ENCODE data around the gene MSRB3.
"Not testable (repeated sequence)": the region's sequence is repeated elsewhere in the genome, so short reads cannot be mapped to it uniquely, and the experiment has no call there.

MSRB3 gene

DNA sequence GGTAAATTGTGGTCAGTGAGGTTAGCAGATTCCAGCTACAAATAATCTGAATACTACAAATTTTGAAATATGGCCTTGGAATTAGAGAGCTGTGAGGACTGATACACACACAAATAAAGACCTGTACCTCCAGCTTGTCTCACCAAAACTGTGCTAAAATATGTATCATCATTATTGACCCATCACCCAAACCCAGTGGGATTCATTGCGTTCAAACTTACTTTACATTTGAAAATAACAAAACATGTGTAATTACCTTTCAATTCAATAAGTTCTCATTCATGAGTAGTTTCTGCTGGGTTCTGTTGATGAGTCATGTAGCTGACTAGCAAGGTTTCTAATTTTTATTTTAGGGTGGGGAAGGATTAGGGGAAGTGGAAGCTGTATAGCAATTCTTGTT lies 170.9 kb downstream of the MSRB3 start:
- no peak overlapping the region for H3K4me3 Mint-ChIP-seq
- no peaks in the 10 kb centered on the region for H3K4me1 Mint-ChIP-seq (ENCODE audit: low read depth)
- no peaks in the 10 kb centered on the region for H3K27me3 Mint-ChIP-seq (ENCODE audit: low read depth)
- H3K36me3 Mint-ChIP-seq (ENCODE audit: low read depth), result no peaks in the 10 kb centered on the region
- DNase-seq (ENCODE audit: low spot score), result no peak
- no peak overlapping the region for H3K27ac Mint-ChIP-seq
- H3K9me3 Mint-ChIP-seq, result no peaks in the 10 kb centered on the region

DNA sequence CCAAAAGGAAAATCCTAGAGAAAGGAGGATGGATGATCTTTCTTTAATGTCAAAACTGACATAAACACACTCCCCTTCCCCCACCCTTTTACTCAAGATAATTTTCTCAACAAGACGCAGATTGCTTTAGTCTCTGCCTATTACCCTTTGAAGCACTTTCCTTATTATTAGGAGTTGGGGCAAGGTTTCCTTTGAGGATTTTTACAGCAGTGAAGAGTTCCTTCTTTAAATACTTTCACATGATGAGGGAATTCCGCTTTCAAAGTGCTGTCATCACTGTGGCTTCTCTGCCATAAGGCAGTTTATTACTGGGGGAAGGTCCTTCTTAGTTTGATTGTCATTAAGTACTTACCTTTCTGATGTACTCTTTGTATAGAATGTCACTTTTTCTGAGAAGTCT lies 172.1 kb downstream of the MSRB3 start:
- no peak for DNase-seq (ENCODE audit: low spot score)
- Mint-ChIP-seq H3K4me3 (no peak overlapping the region), H3K4me1 (ENCODE audit: low read depth) (no peaks in the 10 kb centered on the region), H3K27me3 (ENCODE audit: low read depth) (no peaks in the 10 kb centered on the region), H3K27ac (no peak overlapping the region), H3K36me3 (ENCODE audit: low read depth) (no peaks in the 10 kb centered on the region), H3K9me3 (no peaks in the 10 kb centered on the region)

- Mint-ChIP-seq H3K36me3 (ENCODE audit: low read depth) (no peaks in the 10 kb centered on the region), H3K4me3 (no peak overlapping the region), H3K9me3 (no peaks in the 10 kb centered on the region), H3K27ac (no peak overlapping the region), H3K27me3 (ENCODE audit: low read depth) (no peaks in the 10 kb centered on the region), H3K4me1 (ENCODE audit: low read depth) (no peaks in the 10 kb centered on the region)
- DNase-seq (ENCODE audit: low spot score), result no peak
Measured at GRCh38 chr12:65454115-65454787, 175.8 kb downstream of the MSRB3 start.

DNA sequence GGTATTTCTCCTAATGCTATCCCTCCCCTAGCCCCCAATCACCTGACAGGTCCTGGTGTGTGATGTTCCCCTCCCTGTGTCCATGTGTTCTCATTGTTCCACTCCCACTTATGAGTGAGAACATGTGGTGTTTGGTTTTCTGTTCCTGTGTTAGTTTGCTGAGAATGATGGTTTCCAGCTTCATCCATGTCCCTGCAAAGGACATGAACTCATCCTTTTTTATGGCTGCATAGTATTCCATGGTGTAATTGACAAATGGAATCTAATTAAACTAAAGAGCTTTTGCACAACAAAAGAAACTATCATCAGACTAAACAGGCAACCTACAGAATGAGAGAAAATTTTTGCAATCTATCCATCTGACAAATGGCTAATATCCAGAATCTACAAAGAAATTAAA lies 178.9 kb downstream of the MSRB3 start:
- not testable (repeated sequence) for H3K4me1 Mint-ChIP-seq (ENCODE audit: low read depth); H3K9me3 Mint-ChIP-seq; H3K4me3 Mint-ChIP-seq; DNase-seq (ENCODE audit: low spot score); H3K27me3 Mint-ChIP-seq (ENCODE audit: low read depth); H3K36me3 Mint-ChIP-seq (ENCODE audit: low read depth); H3K27ac Mint-ChIP-seq

GRCh38 chr12:65458718-65459117 lies 180.2 kb downstream of the MSRB3 start:
- no peak overlapping the region for H3K4me3 Mint-ChIP-seq
- H3K9me3 Mint-ChIP-seq, result no peaks in the 10 kb centered on the region
- H3K27me3 Mint-ChIP-seq (ENCODE audit: low read depth), result no peaks in the 10 kb centered on the region
- no peaks in the 10 kb centered on the region for H3K36me3 Mint-ChIP-seq (ENCODE audit: low read depth)
- no peak overlapping the region for H3K27ac Mint-ChIP-seq
- no peaks in the 10 kb centered on the region for H3K4me1 Mint-ChIP-seq (ENCODE audit: low read depth)
- no peak for DNase-seq (ENCODE audit: low spot score)

DNA sequence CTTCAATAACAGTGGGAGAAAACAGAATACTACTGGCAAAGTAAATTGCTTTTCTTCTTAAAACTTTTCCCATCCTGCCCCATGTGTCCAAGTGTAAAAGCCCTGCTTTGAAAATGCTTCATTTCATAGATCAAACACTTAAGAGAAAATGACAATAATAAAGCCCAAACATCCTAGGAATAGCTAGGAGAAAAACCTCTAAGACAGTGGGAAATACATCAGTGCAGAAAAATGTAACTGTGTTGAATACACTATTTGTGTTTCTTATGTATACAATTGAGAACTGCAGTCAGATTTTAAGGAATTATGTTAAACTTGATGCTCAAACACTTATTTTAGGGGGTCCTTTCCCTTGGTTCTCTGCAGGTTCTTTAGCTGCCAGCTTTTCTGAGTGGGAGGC lies 181.1 kb downstream of the MSRB3 start:
- H3K4me1 Mint-ChIP-seq (ENCODE audit: low read depth), result no peaks in the 10 kb centered on the region
- no peaks in the 10 kb centered on the region for H3K36me3 Mint-ChIP-seq (ENCODE audit: low read depth)
- H3K9me3 Mint-ChIP-seq, result no peaks in the 10 kb centered on the region
- no peak overlapping the region for H3K4me3 Mint-ChIP-seq
- DNase-seq (ENCODE audit: low spot score), result no peak
- H3K27ac Mint-ChIP-seq, result no peak overlapping the region
- no peaks in the 10 kb centered on the region for H3K27me3 Mint-ChIP-seq (ENCODE audit: low read depth)

- Mint-ChIP-seq H3K27ac (no peak overlapping the region), H3K27me3 (ENCODE audit: low read depth) (no peaks in the 10 kb centered on the region), H3K9me3 (no peaks in the 10 kb centered on the region), H3K4me1 (ENCODE audit: low read depth) (no peaks in the 10 kb centered on the region), H3K36me3 (ENCODE audit: low read depth) (no peaks in the 10 kb centered on the region), H3K4me3 (no peak overlapping the region)
- DNase-seq (ENCODE audit: low spot score), result no peak
Measured at GRCh38 chr12:65460063-65460462, 181.6 kb downstream of the MSRB3 start.

DNA sequence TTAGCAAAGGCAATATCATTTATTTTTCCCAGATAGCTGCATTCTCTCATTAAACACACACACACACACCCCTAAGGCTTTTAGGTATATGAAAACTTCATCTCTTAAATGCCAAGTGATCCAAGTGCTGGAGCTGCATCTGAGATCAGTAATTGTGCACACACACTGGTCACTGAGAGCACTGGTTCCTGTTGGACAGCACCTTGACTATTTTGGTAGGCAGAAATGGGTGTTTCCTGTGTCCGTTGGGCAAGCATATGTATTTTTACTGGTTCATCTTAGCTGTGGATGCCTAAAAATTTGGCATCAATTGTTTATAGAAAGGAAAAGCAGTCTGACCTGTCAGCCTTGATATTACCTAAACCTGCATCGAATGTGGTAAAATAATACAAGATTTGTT lies 182.5 kb downstream of the MSRB3 start:
- no peaks in the 10 kb centered on the region for H3K4me1 Mint-ChIP-seq (ENCODE audit: low read depth)
- no peaks in the 10 kb centered on the region for H3K36me3 Mint-ChIP-seq (ENCODE audit: low read depth)
- H3K4me3 Mint-ChIP-seq, result no peak overlapping the region
- no peak for DNase-seq (ENCODE audit: low spot score)
- H3K27ac Mint-ChIP-seq, result no peak overlapping the region
- no peaks in the 10 kb centered on the region for H3K27me3 Mint-ChIP-seq (ENCODE audit: low read depth)
- H3K9me3 Mint-ChIP-seq, result no peaks in the 10 kb centered on the region

- Mint-ChIP-seq H3K36me3 (ENCODE audit: low read depth) (no peaks in the 10 kb centered on the region), H3K27me3 (ENCODE audit: low read depth) (no peaks in the 10 kb centered on the region), H3K4me1 (ENCODE audit: low read depth) (no peaks in the 10 kb centered on the region), H3K4me3 (no peak overlapping the region), H3K27ac (no peak overlapping the region), H3K9me3 (no peaks in the 10 kb centered on the region)
- no peak for DNase-seq (ENCODE audit: low spot score)
Measured at GRCh38 chr12:65462484-65462883, 184.0 kb downstream of the MSRB3 start.

DNA sequence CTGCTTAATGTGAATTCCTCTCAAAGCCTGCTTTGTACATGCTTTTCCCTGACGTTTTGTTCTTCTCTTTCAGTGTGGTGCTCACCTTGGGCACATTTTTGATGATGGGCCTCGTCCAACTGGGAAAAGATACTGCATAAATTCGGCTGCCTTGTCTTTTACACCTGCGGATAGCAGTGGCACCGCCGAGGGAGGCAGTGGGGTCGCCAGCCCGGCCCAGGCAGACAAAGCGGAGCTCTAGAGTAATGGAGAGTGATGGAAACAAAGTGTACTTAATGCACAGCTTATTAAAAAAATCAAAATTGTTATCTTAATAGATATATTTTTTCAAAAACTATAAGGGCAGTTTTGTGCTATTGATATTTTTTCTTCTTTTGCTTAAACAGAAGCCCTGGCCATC lies 184.6 kb downstream of the MSRB3 start:
- no peak for DNase-seq (ENCODE audit: low spot score)
- H3K36me3 Mint-ChIP-seq (ENCODE audit: low read depth), result no peaks in the 10 kb centered on the region
- H3K27ac Mint-ChIP-seq, result no peak overlapping the region
- no peaks in the 10 kb centered on the region for H3K4me1 Mint-ChIP-seq (ENCODE audit: low read depth)
- H3K27me3 Mint-ChIP-seq (ENCODE audit: low read depth), result no peaks in the 10 kb centered on the region
- no peaks in the 10 kb centered on the region for H3K9me3 Mint-ChIP-seq
- H3K4me3 Mint-ChIP-seq, result no peak overlapping the region

DNA sequence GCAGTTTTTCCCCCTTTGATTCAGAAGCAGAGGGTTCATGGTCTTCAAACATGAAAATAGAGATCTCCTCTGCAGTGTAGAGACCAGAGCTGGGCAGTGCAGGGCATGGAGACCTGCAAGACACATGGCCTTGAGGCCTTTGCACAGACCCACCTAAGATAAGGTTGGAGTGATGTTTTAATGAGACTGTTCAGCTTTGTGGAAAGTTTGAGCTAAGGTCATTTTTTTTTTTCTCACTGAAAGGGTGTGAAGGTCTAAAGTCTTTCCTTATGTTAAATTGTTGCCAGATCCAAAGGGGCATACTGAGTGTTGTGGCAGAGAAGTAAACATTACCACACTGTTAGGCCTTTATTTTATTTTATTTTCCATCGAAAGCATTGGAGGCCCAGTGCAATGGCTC lies 185.1 kb downstream of the MSRB3 start:
- H3K4me3 Mint-ChIP-seq, result no peak overlapping the region
- no peaks in the 10 kb centered on the region for H3K27me3 Mint-ChIP-seq (ENCODE audit: low read depth)
- no peaks in the 10 kb centered on the region for H3K9me3 Mint-ChIP-seq
- no peak overlapping the region for H3K27ac Mint-ChIP-seq
- no peaks in the 10 kb centered on the region for H3K4me1 Mint-ChIP-seq (ENCODE audit: low read depth)
- H3K36me3 Mint-ChIP-seq (ENCODE audit: low read depth), result no peaks in the 10 kb centered on the region
- no peak for DNase-seq (ENCODE audit: low spot score)

- Mint-ChIP-seq H3K36me3 (ENCODE audit: low read depth) (no peaks in the 10 kb centered on the region), H3K27me3 (ENCODE audit: low read depth) (no peaks in the 10 kb centered on the region), H3K9me3 (no peaks in the 10 kb centered on the region), H3K4me3 (no peak overlapping the region), H3K27ac (no peak overlapping the region), H3K4me1 (ENCODE audit: low read depth) (no peaks in the 10 kb centered on the region)
- no peak for DNase-seq (ENCODE audit: low spot score)
Measured at GRCh38 chr12:65464930-65465329, 186.4 kb downstream of the MSRB3 start.

DNA sequence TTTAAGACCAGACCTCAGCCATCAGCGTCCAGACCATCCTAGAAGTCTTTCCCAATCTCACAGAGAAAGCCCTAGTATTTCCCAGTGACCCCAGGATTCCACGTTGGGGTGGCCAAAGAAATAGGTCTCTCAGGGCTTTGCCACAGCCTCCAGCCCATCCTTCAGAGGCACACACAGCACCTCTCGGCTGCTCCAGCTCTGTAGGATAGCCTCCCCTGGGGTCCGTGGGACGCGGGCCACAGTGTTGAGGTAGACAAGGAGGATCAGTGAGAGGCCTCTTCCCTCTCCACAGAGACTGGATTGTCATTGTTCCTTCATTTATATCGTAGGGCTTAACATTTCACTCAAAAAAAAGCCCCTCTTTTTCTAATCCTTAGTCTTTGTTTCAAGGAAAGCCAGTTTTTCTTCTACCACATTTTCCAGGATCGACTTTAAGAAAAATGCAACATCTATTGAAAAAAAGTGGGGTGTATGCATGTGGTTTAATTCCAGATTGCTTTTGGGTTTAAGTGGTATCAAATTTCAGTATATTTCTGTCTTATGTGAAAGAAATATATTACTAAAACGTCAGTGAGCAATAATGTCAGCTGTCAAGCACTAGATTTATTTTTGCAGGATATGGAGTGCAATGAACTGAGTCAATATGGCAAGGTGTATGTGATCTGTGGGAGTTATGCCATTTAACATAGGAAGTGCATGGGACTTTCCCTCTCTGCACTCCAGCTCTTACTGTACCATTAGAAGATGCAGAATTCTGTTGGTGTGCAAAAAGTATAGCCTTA lies 187.5 kb downstream of the MSRB3 start:
- no peak for DNase-seq (ENCODE audit: low spot score)
- Mint-ChIP-seq H3K27ac (no peak overlapping the region), H3K36me3 (ENCODE audit: low read depth) (no peaks in the 10 kb centered on the region), H3K4me3 (no peak overlapping the region), H3K9me3 (no peaks in the 10 kb centered on the region), H3K4me1 (ENCODE audit: low read depth) (no peaks in the 10 kb centered on the region), H3K27me3 (ENCODE audit: low read depth) (no peaks in the 10 kb centered on the region)

- Mint-ChIP-seq H3K36me3 (ENCODE audit: low read depth) (no peaks in the 10 kb centered on the region), H3K27ac (no peak overlapping the region), H3K9me3 (no peaks in the 10 kb centered on the region), H3K4me1 (ENCODE audit: low read depth) (no peaks in the 10 kb centered on the region), H3K27me3 (ENCODE audit: low read depth) (no peaks in the 10 kb centered on the region), H3K4me3 (no peak overlapping the region)
- DNase-seq (ENCODE audit: low spot score), result no peak
Measured at GRCh38 chr12:65466911-65467310, 188.4 kb downstream of the MSRB3 start.

GRCh38 chr12:65470256-65470655 lies 191.8 kb downstream of the MSRB3 start:
- Mint-ChIP-seq H3K27me3 (ENCODE audit: low read depth) (no peaks in the 10 kb centered on the region), H3K27ac (no peak overlapping the region), H3K36me3 (ENCODE audit: low read depth) (no peaks in the 10 kb centered on the region), H3K4me1 (ENCODE audit: low read depth) (no peaks in the 10 kb centered on the region), H3K4me3 (no peak overlapping the region), H3K9me3 (no peaks in the 10 kb centered on the region)
- no peak for DNase-seq (ENCODE audit: low spot score)

All from T-helper 2 cell treated with Interferon-gamma antibody and Interleukin-4, amounts not matched to agents 5 μg/mL and 100 μg/mL, for 36 hours (primary cell).